Renal cortical epithelial cell (primary cell): ENCODE data around the gene RBM14. TPM values are rescaled to one million over a fixed set of nuclear protein-coding genes. Genes with fewer than 3 reads are reported as not detected.
"Not testable (repeated sequence)": the region's sequence is repeated elsewhere in the genome, so short reads cannot be mapped to it uniquely, and the experiment has no call there.

Experiments
- DNase-seq: peaks from one replicate; pipeline ENCODE4 v3.0.0-alpha.2; 2011; ENCODE audit warnings: low read depth
- total RNA-seq: library from RNA; depleted of rRNA; stranded (reverse); fragments of >200 nt; gene quantifications from 2 replicates; pipeline ENCODE4 v1.2.3, GENCODE V29; 2014

RBM14 gene
- total RNA-seq, 1 donor from 2014 or later: 36.4 TPM

DNA sequence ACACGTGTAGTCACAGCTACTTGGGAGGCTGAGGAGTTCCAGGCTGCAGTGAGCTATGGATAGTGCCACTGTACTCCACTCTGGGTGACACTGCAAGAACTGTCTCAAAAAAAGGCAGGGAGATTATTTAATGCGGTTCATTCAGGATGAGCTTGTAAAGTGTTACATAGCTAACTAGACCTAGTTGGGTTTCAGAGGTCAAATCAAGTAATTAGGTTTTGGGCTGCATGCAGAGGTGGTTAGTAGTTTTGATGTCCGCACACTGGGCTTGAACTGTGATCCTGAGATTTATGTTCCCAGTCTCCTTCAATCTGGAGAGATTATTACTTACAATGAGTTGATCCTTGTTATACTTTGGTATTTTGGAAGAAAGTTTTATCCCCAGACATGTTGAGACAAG is 20.0 kb downstream of the RBM14 start:
- DNase-seq: no peak

DNA sequence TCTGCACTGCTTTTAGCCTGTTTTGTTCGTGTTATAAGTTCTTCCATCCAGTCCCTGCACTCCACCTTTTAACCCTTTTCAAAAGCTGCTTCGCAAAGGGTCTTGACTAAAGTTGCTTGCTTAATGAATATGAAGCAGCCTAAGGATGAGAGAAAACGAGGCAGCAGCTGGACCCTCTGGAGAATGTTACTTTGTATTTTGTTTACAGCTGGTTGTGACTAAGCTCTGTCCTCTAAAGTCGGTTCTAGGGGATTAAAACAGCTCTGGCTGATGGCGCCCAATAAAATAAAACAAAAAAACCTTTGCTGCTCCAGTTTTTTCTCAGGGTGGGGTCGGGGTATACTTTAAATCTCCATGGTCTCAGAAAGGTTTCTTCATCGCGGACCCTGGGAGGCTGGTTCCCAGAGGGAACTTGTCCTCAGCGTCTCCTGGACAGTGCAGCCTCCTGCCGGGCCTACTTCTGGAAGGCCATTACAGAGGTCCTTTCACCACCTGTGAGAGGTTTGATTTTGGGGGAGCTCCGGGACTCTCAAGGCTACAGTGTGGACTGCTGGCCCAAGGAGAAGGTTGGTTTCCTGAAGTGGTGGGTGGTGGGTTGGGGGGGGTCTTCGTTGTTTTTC is 21.2 kb downstream of the RBM14 start:
- no peak for DNase-seq

DNA sequence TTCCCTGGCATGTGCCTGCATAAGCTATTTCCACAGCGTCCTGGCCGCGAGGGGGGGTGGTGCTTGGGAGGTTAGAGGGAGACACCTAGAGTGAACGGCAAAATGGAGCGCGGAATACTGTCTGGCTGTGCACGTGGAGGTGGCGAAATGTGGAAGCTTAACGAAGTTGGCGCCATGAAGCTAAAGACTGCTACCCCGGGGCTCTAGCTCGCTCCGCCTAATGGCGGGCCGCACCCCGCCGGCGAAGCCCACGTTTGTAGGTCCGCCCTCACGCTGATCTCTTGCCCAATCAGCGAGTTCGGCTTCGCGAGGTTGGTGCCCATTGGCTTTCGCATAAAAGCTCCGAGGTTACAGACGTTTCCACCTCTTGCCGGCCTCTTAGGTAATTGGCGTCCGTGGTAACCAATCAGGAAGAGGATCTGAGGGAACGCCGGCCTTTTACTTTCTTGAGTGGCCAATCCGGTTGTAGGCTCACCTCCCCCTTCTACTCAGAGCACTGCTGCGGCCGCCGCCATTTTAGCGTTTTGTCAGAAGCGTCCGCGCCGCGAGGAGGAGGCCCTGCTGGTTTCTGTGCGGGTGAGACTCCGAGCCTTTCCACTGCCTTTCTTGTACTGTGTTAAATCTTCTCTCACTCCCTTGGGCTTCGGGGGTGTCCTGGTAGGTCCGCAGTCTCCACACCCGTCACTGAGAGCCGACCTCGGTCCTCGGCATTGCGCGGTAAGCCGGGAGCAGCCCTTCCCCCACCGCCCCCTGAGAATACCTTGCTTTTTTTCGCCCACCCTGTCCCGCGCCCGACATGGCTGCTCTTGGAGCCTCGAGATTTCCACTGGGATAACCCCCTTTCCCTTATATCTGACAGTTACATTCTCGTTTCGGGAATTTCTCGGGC is 22.0 kb downstream of the RBM14 start, which contains the start of gene RBM4:
Gene RBM4, plus strand, starts transcription at position 527 of the 889 bp plus-strand sequence. CDS start 1,009 bp downstream, outside the sequence.
- peak; percentile 99 for DNase-seq

DNA sequence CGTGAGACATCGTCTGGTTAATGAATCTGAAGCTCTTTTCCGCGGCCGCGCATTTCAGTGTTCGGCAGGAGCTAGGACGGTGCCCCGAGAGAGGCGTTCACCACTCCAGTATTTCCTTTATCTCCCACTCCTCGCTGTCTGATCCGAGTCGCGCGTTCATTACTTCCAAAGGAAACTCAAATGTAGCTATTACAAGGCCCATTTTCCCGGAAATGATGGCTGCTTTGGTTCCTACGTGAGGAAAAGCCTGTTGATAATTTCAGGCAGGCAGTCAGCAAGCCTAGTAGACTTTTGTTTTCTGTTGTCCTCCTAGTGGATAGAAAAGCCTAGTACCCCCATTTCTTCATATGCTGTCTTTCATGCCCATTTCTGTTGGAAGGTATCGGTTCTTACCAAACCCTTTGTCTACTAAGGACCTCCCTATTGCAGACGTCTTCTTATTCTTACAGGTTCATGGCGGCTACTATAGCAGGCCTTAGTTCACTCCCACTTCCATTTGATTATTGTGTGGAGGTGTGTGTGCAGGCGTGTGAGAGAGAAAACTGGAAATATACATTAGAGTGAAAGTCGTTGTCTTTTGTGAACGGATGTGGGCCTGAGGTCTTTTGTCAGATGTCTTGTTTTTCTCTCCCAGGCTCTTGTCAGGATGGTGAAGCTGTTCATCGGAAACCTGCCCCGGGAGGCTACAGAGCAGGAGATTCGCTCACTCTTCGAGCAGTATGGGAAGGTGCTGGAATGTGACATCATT is 22.8 kb downstream of the RBM14 start:
- peak; percentile 38 for DNase-seq

DNA sequence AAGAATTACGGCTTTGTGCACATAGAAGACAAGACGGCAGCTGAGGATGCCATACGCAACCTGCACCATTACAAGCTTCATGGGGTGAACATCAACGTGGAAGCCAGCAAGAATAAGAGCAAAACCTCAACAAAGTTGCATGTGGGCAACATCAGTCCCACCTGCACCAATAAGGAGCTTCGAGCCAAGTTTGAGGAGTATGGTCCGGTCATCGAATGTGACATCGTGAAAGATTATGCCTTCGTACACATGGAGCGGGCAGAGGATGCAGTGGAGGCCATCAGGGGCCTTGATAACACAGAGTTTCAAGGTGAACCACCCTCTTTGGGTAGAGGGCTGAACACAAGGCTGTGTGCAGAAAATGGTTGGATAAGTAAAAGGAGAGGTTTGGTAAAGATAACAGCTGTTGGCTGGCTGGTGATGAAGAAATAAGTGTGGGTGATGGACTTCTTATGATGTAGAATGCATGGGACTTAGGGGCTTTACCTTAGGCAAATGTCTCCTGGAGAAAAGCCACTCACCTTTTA is 23.4 kb downstream of the RBM14 start:
- DNase-seq: not testable (repeated sequence)

DNA sequence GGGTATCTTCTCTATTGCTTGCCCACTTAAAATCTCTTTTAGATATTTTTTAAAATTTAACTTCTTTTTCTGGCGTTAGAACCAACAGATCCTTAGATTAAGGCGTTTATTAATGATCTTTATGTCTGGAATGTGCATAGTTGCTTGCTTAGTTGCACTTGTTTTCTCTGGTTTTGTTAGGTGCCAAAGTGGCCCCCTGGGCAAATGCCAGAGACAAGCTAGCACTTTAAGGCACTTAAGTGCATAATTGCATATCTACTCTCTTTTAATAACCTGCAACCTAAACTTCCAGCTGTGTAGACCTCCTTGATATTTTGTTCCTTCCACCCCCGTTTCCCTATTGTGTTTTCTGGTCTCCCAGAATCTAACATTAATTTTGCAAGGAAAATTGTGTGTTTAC is 25.4 kb downstream of the RBM14 start:
- DNase-seq: peak; percentile 39

DNA sequence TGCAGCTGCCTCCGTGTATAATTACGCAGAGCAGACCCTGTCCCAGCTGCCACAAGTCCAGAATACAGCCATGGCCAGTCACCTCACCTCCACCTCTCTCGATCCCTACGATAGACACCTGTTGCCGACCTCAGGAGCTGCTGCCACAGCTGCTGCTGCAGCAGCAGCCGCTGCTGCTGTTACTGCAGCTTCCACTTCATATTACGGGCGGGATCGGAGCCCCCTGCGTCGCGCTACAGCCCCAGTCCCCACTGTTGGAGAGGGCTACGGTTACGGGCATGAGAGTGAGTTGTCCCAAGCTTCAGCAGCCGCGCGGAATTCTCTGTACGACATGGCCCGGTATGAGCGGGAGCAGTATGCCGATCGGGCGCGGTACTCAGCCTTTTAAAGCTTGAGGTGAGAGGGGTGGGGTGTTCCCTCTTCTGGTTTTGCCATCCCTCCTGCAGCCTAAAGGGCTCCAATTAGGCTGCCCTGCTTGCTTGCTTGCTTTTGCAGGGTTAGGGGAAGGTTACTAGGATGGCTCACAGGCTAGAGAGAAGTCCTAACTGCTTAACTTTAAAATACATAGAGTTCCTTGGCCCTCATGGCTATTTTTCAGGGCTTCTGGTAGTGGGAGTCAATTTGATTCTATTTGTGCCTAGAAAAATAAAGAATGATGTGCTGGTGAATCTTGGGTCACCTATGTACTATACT is 27.5 kb downstream of the RBM14 start:
- DNase-seq: no peak

DNA sequence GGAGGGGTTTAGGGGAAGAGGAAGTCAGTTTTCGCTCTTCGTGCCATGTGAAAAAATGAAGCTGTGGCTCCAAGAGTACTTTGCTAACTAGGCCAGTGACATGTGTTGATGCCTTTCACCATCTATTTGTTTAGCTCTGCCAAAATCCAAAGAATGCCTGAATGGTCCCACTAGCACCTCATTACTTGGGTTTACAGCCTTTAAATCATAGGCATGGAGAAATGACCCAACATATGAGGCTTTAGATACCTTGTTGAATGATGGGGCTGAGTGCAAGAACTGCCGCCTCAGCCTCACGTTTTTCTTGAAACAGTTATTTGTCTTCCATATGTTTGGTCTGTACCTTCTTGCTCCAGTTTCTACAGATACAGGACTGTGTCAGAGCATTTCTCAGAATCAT is 30.4 kb downstream of the RBM14 start:
- DNase-seq: no peak

DNA sequence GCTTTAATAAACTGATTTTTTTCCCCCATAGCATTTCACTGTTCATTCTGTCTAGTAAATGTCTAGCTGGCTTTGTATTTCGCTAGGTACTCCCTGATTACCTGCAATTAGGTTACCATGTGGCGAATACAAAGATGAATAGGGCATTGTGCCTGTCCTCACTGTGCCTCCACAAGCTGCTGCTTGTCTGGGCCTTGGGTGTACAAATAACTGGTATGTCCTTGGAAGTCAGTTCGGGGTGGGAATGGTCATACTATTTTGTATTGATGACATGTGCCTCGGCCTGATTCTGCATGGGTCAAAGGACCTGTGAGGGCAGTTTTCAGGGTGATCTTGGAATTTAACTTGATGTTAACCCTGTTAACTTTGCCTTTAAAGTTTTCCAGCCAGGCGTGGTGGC is 33.5 kb downstream of the RBM14 start:
- no peak for DNase-seq

DNA sequence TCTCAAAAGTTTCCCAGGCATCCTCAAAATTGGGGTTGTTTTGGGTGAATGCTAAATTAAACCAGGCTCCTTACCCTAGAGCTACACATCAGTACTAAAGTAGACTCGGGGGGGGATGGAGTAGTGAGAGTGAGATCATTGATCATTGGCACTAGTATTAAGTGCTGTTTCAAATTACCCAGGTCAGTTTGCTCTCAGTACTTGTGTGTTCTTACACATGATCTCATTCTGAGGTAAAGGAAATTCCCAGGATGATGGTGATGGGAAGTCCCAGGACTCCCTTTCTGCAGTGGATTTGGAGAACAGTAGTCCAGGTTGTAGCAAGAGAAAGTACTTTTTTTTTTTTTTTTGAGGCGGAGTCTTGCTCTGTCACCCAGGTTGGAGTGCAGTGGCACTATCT is 34.6 kb downstream of the RBM14 start:
- peak; percentile 40 for DNase-seq

DNA sequence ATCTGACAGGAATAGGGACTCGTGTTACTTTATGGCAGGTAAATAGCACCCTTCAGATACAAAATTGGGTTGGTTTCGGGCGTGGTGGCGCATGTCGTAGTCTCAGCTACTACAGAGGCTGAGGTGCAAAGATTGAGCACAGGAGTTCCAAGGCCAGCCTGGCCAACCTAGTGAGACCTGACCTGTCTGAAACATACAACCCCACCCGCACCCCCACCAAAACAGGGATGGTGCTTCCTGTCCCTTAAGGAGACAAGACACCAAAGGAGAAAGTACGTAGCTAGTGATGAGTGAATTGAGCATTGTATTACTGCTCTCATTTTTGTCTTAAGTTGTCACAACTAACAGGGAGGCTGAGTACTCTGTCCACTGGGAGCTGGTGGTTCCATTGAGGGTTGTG is 36.2 kb downstream of the RBM14 start:
- no peak for DNase-seq

DNA sequence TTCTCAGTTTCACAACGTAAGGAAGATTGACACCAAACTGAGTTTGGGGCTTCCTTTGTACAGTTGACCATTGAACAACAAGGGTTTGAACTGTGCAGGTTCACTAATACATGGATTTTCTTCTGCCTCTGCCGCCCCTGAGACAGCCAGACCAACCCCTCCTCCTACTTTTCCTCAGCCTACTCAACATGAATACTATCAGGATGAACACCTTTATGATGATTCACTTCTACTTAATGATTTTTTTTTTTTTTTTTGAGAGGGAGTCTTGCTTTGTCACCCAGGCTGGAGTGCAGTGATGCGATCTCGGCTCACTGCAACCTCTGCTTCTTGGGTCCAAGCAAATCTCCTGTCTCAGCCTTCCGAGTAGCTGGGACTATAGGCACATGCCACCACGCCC is 36.7 kb downstream of the RBM14 start:
- DNase-seq: peak; percentile 28

DNA sequence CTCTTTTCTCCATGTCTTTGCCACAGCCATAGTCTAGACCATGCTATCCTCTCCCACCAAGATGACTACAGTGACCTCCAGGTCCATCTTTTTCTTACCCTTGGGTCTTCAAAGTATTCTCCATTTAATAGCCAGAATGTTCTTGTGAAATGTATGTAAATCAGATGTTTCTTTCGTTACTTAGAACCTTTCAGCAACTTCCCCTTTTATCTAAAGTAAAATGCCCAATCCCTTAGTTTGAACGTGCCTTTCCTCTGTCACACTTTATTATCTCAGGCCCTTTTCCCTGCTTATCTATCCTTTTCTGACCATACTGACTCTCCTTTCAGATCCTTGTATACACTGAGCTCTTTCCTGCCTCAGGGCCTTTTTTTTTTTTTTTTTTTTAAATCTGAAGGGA is 43.3 kb downstream of the RBM14 start:
- no peak for DNase-seq

DNA sequence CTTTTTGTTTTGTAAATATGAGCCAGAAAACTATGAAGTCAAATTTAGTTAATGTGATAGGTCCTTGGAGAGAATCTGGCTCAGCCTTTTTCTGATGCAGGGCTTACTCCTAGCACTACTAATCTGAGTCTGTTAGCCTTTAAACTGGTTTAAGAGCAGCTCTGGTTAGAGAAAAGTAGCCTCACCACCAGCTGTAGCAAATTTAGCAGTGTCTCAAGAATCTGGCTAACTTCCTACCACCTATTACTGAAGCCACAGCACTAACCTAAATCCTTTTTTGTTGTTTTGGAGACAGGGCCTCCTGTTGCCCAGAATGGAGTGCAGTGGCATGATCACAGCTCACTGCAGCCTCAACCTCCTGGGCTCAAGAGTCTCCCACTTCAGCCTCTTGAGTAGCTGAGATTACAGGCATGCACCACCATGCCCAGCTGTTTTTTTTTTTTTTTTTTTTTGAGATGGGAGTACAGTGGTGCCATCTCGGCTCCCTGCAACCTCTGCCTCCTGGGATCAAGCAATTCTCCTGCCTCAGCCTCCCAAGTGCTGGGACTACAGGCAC is 47.4 kb downstream of the RBM14 start:
- no peak for DNase-seq

DNA sequence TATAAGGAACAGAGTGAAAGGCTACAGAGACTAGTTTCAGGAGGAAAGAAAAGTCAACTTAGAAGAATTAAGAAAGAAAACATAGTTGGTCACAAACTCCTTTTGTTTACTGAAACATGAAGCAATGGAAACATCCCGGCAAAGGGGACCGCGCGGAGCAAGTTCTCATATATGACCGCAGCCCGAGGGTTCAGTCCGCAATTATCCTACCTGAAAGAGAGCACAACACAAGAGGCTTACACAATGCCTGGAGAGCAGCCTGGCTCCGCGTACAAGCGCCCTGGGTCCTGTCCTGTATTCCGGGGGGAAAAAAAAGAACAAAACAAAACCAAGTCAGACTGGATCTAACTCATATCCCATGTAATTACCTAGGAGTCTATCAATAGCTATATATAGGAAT is 48.9 kb downstream of the RBM14 start:
- DNase-seq: no peak

DNA sequence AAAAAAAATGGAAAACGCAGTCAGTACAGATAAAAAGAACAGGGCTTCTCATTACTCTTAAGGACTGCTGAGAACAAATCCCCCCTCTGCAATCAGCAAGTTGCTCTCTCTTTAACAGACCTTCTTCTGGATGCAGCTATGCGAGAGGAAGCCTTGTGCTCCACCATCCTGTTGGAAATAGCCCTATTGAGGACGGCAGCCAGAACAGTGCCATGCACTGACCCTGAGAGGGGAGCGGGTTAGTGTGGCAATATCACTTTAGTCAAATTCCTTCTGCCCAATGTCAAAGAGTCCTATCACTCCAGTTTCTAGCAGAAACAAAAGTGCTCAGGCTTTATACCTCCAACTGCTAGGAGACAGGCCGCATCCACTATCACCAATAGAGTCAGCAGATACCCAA is 54.4 kb downstream of the RBM14 start:
- no peak for DNase-seq

DNA sequence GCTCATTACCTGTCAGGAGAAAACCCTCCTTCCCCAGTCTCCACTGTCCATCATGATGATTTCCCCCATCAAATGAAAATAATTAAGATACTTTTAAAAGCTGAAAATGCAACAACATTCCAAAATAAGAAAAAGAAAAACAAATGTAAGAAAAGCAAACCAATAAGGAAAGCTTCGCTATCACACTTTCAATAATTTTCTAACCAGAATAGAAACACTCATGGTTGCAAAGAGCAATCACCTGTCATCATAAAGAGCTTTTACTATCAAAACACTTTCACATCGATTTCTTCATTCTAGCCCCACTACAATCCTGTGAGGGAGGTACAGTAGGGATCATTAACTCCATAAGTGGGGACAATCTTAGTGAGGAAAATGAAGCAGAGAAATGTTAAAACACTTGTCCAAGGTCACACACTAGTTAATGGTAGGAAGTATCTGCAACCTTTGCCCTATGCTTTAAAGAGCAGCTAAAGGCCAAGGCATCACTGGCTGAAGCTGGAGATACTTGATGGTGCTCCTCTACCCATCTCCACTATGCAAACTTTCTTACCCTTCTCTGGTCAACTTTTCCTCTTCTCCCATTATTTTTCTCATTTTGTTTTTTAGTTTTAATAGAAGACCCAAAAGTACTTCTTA is 58.7 kb downstream of the RBM14 start:
- no peak for DNase-seq

DNA sequence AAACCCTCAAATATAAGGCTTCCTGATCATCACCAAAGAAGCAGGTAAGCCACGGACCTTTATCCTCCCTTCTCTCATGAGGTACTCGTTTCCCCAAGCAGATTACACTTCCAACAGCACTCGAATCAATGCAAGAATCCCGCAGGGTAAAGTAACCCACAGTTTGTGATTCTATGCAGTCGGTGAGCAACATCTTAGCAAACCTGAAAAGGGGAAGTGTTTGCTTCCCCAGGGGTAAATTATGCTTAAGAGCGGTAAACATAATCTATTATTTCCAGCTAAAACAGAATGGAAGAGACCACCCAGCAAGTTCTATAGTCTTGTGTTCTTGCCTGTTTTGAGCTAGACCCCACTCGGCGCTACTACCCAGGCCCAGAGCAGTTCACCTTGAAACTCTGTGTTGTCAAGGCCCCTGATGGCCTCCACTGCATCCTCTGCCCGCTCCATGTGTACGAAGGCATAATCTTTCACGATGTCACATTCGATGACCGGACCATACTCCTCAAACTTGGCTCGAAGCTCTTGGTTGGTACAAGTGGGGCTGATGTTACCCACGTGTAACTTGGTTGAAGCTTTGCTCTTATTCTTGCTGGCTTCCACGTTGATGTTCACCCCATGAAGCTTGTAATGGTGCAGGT is 60.0 kb downstream of the RBM14 start:
- no peak for DNase-seq
